IMR-90 (cell line): ENCODE results near the gene SLC16A8. TPM values are rescaled to one million over a fixed set of nuclear protein-coding genes. Genes with fewer than 3 reads are reported as not detected.
"Not testable (repeated sequence)": the region's sequence is repeated elsewhere in the genome, so short reads cannot be mapped to it uniquely, and the experiment has no call there.

ENCODE experiments used
- ATAC-seq: fragments of 200-7000 bp; cut with Tn5 transposase; 2 replicates; pipeline ENCODE4 v1.9.1; 2020; ENCODE audit warnings: low read depth, mild to moderate bottlenecking, moderate library complexity
- BruUV-seq: library from RNA; stranded (reverse); fragments of 400-500 nt; replicated peaks from 2 replicates; lab custom pipeline; 2021; lab: Mats Ljungman, UMichigan
- CTCF ChIA-PET: fragments of 300-600 bp; formaldehyde crosslinking; extraction: SDS; loops from one replicate; lab custom pipeline; 2021; ENCODE audit warnings: antibody characterized with exemption; lab: Yijun Ruan, JAX
- POLR2A ChIA-PET: fragments of 300-600 bp; sonication (Branson Sonifier 250); formaldehyde crosslinking; loops from one replicate; lab custom pipeline; 2022; ENCODE audit warnings: antibody characterized with exemption; ENCODE audit not compliant: unreplicated experiment; lab: Charles Lee
- DNase-seq: peaks from one replicate; pipeline ENCODE4 v3.0.0; 2013
- H2AFZ ChIP-seq: replicated peaks from 2 replicates; pipeline ENCODE3; 2013; ENCODE audit warnings: low read length, mild to moderate bottlenecking; ENCODE audit not compliant: poor library complexity
- H2AK5ac ChIP-seq: 2 replicates; pipeline ENCODE4 v1.6.1; 2013; ENCODE audit warnings: low read depth, low read length, inconsistent platforms
- H2AK9ac ChIP-seq: replicated peaks from 2 replicates; pipeline ENCODE3; 2013; ENCODE audit warnings: mild to moderate bottlenecking, low read depth, low read length, moderate library complexity; ENCODE audit not compliant: poor library complexity
- H2BK120ac ChIP-seq: 2 replicates; pipeline ENCODE4 v1.6.1; 2013; ENCODE audit warnings: low read depth, low read length, inconsistent platforms
- H2BK15ac ChIP-seq: 3 replicates; pipeline ENCODE4 v1.6.1; 2013; ENCODE audit warnings: low read depth, low read length, inconsistent platforms
- H2BK20ac ChIP-seq: 2 replicates; pipeline ENCODE4 v1.6.1; 2013; ENCODE audit warnings: low read depth, mild to moderate bottlenecking, inconsistent platforms, low read length, moderate library complexity
- H2BK5ac ChIP-seq: 2 replicates; pipeline ENCODE4 v1.6.1; 2013; ENCODE audit warnings: mild to moderate bottlenecking, low read depth, low read length, inconsistent platforms; ENCODE audit not compliant: poor library complexity, severe bottlenecking
- H3K14ac ChIP-seq: replicated peaks from 2 replicates; pipeline ENCODE4 v1.6.1; 2013; ENCODE audit warnings: low read depth, low read length, inconsistent platforms
- H3K18ac ChIP-seq: 2 replicates; pipeline ENCODE4 v1.6.1; 2013; ENCODE audit warnings: low read depth, low read length, control low read depth
- H3K23ac ChIP-seq: 2 replicates; pipeline ENCODE4 v1.6.1; 2013; ENCODE audit warnings: low read depth, low read length, inconsistent platforms
- H3K27ac ChIP-seq: 2 replicates; pipeline ENCODE4 v1.5.1; 2013; ENCODE audit warnings: mild to moderate bottlenecking, control low read depth, low read length; ENCODE audit not compliant: insufficient read depth
- H3K27me3 ChIP-seq: 2 replicates; pipeline ENCODE4 v1.6.1; 2013; ENCODE audit warnings: low read length; ENCODE audit not compliant: control insufficient read depth, insufficient read depth
- H3K36me3 ChIP-seq: 2 replicates; pipeline ENCODE4 v1.6.1; 2013; ENCODE audit warnings: low read length, mixed read lengths; ENCODE audit not compliant: control insufficient read depth, insufficient read depth
- H3K4ac ChIP-seq: 2 replicates; pipeline ENCODE4 v1.6.1; 2013; ENCODE audit warnings: low read depth, low read length, inconsistent platforms
- H3K4me1 ChIP-seq: 2 replicates; pipeline ENCODE4 v1.6.1; 2013; ENCODE audit warnings: low read length, mixed read lengths; ENCODE audit not compliant: control insufficient read depth, insufficient read depth
- H3K4me2 ChIP-seq: 2 replicates; pipeline ENCODE4 v1.6.1; 2013; ENCODE audit warnings: low read depth, mild to moderate bottlenecking, control low read depth, low read length, moderate library complexity
- H3K4me3 ChIP-seq: 2 replicates; pipeline ENCODE4 v1.5.1; 2013; ENCODE audit warnings: low read depth, mild to moderate bottlenecking, control low read depth, low read length, moderate library complexity; ENCODE audit not compliant: insufficient read depth
- H3K56ac ChIP-seq: 2 replicates; pipeline ENCODE4 v1.6.1; 2013; ENCODE audit warnings: low read length, inconsistent platforms; ENCODE audit not compliant: insufficient read depth; ENCODE audit errors: extremely low read depth
- H3K79me1 ChIP-seq, 2 experiments: 2 replicates each; pipeline ENCODE4 v1.6.1; 2013; ENCODE audit warnings: low read length in 2 of 2, inconsistent platforms in 1 of 2, low read depth in 1 of 2
- H3K9ac ChIP-seq: 2 replicates; pipeline ENCODE4 v1.6.1; 2013; ENCODE audit warnings: low read depth, low read length, control low read depth
- H3K9me1 ChIP-seq: 2 replicates; pipeline ENCODE4 v1.6.1; 2013; ENCODE audit warnings: low read length, inconsistent platforms; ENCODE audit not compliant: insufficient read depth
- H3K9me3 ChIP-seq: 2 replicates; pipeline ENCODE4 v1.6.1; 2013; ENCODE audit warnings: low read length; ENCODE audit not compliant: control insufficient read depth, insufficient read depth
- H4K20me1 ChIP-seq: 2 replicates; pipeline ENCODE4 v1.6.1; 2013; ENCODE audit warnings: low read length, inconsistent platforms; ENCODE audit not compliant: insufficient read depth
- H4K5ac ChIP-seq: 2 replicates; pipeline ENCODE4 v1.6.1; 2013; ENCODE audit warnings: mild to moderate bottlenecking, low read depth, low read length, control low read depth
- H4K8ac ChIP-seq, 2 experiments: 2 replicates each; pipeline ENCODE4 v1.6.1; 2013; ENCODE audit warnings: low read depth in 2 of 2, low read length in 2 of 2, control low read depth in 1 of 2, inconsistent platforms in 1 of 2
- H4K91ac ChIP-seq: 2 replicates; pipeline ENCODE4 v1.6.1; 2013; ENCODE audit warnings: low read depth, low read length, inconsistent platforms; ENCODE audit not compliant: insufficient read depth
- WGBS, 2 experiments: methylation state at CpG; one replicate each; pipeline versions ENCODE4 v1.1.5 to v1.1.7; 2013; ENCODE audit warnings: missing lambda C conversion rate in 2 of 2; ENCODE audit not compliant: insufficient read length in 1 of 2; ENCODE audit errors: extremely low coverage in 2 of 2; 5-methylcytosine and 5-hydroxymethylcytosine counted together
- dilution Hi-C: fragments of 300-500 bp; cut with HindIII; formaldehyde crosslinking; loops from one replicate; pipeline ENCODE4 v1.14.3; 2018; ENCODE audit warnings: low sequenced_read_pairs; ENCODE audit not compliant: unreplicated experiment
- in situ Hi-C: fragments of 300-500 bp; cut with MboI; formaldehyde crosslinking; loops from 3 replicates; pipeline ENCODE4 v1.14.3; 2019; ENCODE audit warnings: low sequenced_read_pairs, inconsistent platforms, mixed read lengths
- intact Hi-C: fragments of 100-400 bp; cut with micrococcal nuclease; formaldehyde crosslinking; loops from 2 replicates; pipeline ENCODE4 v1.10.0; 2022
- polyA plus RNA-seq, 3 experiments: library from polyadenylated mRNA; depleted of rRNA; stranded (reverse); fragments of >200 nt; gene quantifications; 2 replicates each; pipeline ENCODE4 v1.2.3, GENCODE V29; 2012; ENCODE audit warnings: low replicate concordance in 1 of 3
- total RNA-seq: library from RNA; depleted of rRNA; stranded (reverse); fragments of >200 nt; gene quantifications from 2 replicates; pipeline ENCODE4 v1.2.3, GENCODE V29; 2012

SLC16A8 gene
- total and polyA plus RNA-seq, 2 of the 4 experiments (the other 2 are of a cell fraction) = not detected

- H3K36me3 ChIP-seq, H3K4me1 ChIP-seq, in situ Hi-C loops, H2BK20ac ChIP-seq, H3K4me2 ChIP-seq, H2AFZ ChIP-seq, H3K9me3 ChIP-seq, POLR2A ChIA-PET, H3K79me1 ChIP-seq, DNase-seq, BruUV-seq, H2BK120ac ChIP-seq, CTCF ChIA-PET, H4K20me1 ChIP-seq, H4K5ac ChIP-seq, H3K27me3 ChIP-seq, H2AK5ac ChIP-seq, H4K8ac ChIP-seq, H3K14ac ChIP-seq, ATAC-seq, H3K23ac ChIP-seq, H3K56ac ChIP-seq, H2BK15ac ChIP-seq, H3K9ac ChIP-seq, H3K27ac ChIP-seq, H2AK9ac ChIP-seq, H3K4ac ChIP-seq, H3K18ac ChIP-seq, dilution Hi-C loops, H3K4me3 ChIP-seq, intact Hi-C loops, H4K91ac ChIP-seq, H3K9me1 ChIP-seq, H2BK5ac ChIP-seq: not testable (repeated sequence)
- no CpG with 5 or more reads among the region's 2 CpGs for WGBS, 2 experiments
Observed at GRCh38 chr22:38118747-38119146, 34.8 kb upstream of the SLC16A8 start.
